ENCODE data around the gene ISM1. TPM values are rescaled to one million over a fixed set of nuclear protein-coding genes. Genes with fewer than 3 reads are reported as not detected.

ISM1 gene
- total and polyA plus RNA-seq, 8 donors: 0.52 to 5.6 (median 1.7) TPM

- no peaks in the 10 kb centered on the region for H3K9me3 ChIP-seq
- H3K4me3 ChIP-seq: no peak overlapping the region
- no peak overlapping the region for H3K27ac ChIP-seq
- peaks cover 0 to 4% (median 0%) of the 10 kb centered on the region in 4 donors for H3K27me3 ChIP-seq
- H3K4me1 ChIP-seq: no peaks in the 10 kb centered on the region
- 89 to 96% methylated on average over 1 of the region's 1 CpG for whole genome bisulfite sequencing, 2 donors
- no peak for ATAC-seq
- DNase-seq: no peak
- no peak for TF ChIP-seq CTCF (IDR thresholded peaks at IDR 0.05)
- FAIRE-seq: no peak
- intact Hi-C loops (cut with DNase I): no loop called here
- H3K36me3 ChIP-seq: no peaks in the 10 kb centered on the region
Measured at GRCh38 chr20:13213335-13213734, 7.7 kb upstream of the ISM1 start.

GRCh38 chr20:13216533-13216932 is 4.5 kb upstream of the ISM1 start:
- FAIRE-seq: no peak

GRCh38 chr20:13219327-13220193 is 1.5 kb upstream of the ISM1 start:
- WGBS, 2 donors: 14 to 17% methylated on average over 38 of the region's 38 CpGs
- peak overlapping the region; percentile 33 to 58 (median 44) for H3K4me3 ChIP-seq
- H3K27me3 ChIP-seq: peaks cover 0 to 8% (median 0%) of the 10 kb centered on the region in 4 donors
- ATAC-seq (peak in 1 of 4 donors; percentile 68), DNase-seq (no peak), FAIRE-seq (no peak)
- intact Hi-C loops (cut with DNase I): no loop called here
- H3K36me3 ChIP-seq: no peaks in the 10 kb centered on the region
- TF ChIP-seq CTCF (IDR thresholded peaks at IDR 0.05): no peak
- no peaks in the 10 kb centered on the region for H3K9me3 ChIP-seq
- H3K27ac ChIP-seq: no peak overlapping the region
- H3K4me1 ChIP-seq: peaks cover 0 to 5% (median 4%) of the 10 kb centered on the region in 3 donors

More at GRCh38 chr20:13216533-13216932, 4.5 kb upstream of the ISM1 start:
- TF ChIP-seq CTCF (IDR thresholded peaks at IDR 0.05): no peak
- 53 to 55% methylated on average over 1 of the region's 1 CpG for whole genome bisulfite sequencing, 2 donors
- intact Hi-C loops (cut with DNase I): no loop called here
- no peak for ATAC-seq
- H3K4me3 ChIP-seq: no peak overlapping the region
- peaks cover 0 to 8% (median 2%) of the 10 kb centered on the region in 4 donors for H3K27me3 ChIP-seq
- no peak overlapping the region for H3K27ac ChIP-seq
- H3K9me3 ChIP-seq: no peaks in the 10 kb centered on the region
- H3K36me3 ChIP-seq: no peaks in the 10 kb centered on the region
- H3K4me1 ChIP-seq: peaks cover 0 to 5% (median 4%) of the 10 kb centered on the region in 3 donors
- DNase-seq: no peak

- no peak for FAIRE-seq
- H3K27ac ChIP-seq: no peak overlapping the region
- peak overlapping the region; percentile 33 to 58 (median 44) for H3K4me3 ChIP-seq
- DNase-seq: peak; percentile 50 to 90 (median 74)
- H3K27me3 ChIP-seq: peaks cover 0 to 8% (median 0%) of the 10 kb centered on the region in 4 donors
- peak; percentile 65 to 84 (median 75) for ATAC-seq
- no peak for TF ChIP-seq CTCF (IDR thresholded peaks at IDR 0.05)
- H3K36me3 ChIP-seq: no peaks in the 10 kb centered on the region
- intact Hi-C loops (cut with DNase I): no loop called here
- 1% methylated on average over 58 to 63 of the region's 63 CpGs for WGBS, 2 donors
- peaks cover 0 to 5% (median 4%) of the 10 kb centered on the region in 3 donors for H3K4me1 ChIP-seq
- no peaks in the 10 kb centered on the region for H3K9me3 ChIP-seq
Measured at GRCh38 chr20:13220194-13220903, 725 bp upstream of the ISM1 start.

All from pancreas (tissue), 10 donors.